ENCODE data around the gene GRM4.

GRCh38 chr6:34194772-34195171 is 48.9 kb upstream of the GRM4 start:
- TF ChIP-seq CTCF (IDR thresholded peaks at IDR 0.05) = peak; percentile 40
- TF ChIP-seq EZH2phosphoT487 (IDR thresholded peaks at IDR 0.05) = no peak
